ENCODE data around the gene PARP8.
"Not testable (repeated sequence)": the region's sequence is repeated elsewhere in the genome, so short reads cannot be mapped to it uniquely, and the experiment has no call there.

PARP8 gene

GRCh38 chr5:50684721-50685120 lies 18.3 kb downstream of the PARP8 start:
- no peak for DNase-seq

GRCh38 chr5:50687548-50687947 lies 21.1 kb downstream of the PARP8 start:
- no peak for DNase-seq

GRCh38 chr5:50691399-50692016 lies 25.1 kb downstream of the PARP8 start:
- no peak for DNase-seq

- no peak for DNase-seq
These were observed 27.7 kb downstream of the PARP8 start for GRCh38 chr5:50694027-50694590.

- DNase-seq: not testable (repeated sequence)
These were observed 28.2 kb downstream of the PARP8 start for GRCh38 chr5:50694626-50695025.

GRCh38 chr5:50697739-50698138 lies 31.3 kb downstream of the PARP8 start:
- no peak for DNase-seq

GRCh38 chr5:50699737-50700136 lies 33.3 kb downstream of the PARP8 start:
- DNase-seq: peak; percentile 20

- DNase-seq: no peak
These were observed 34.3 kb downstream of the PARP8 start for GRCh38 chr5:50700706-50701105.

GRCh38 chr5:50702615-50703366 lies 36.4 kb downstream of the PARP8 start:
- DNase-seq: no peak

- no peak for DNase-seq
These were observed 36.9 kb downstream of the PARP8 start for GRCh38 chr5:50703367-50703666.

GRCh38 chr5:50704730-50705129 lies 38.3 kb downstream of the PARP8 start:
- DNase-seq: no peak

GRCh38 chr5:50709471-50709870 lies 43.0 kb downstream of the PARP8 start:
- DNase-seq: peak; percentile 64

- no peak for DNase-seq
These were observed 44.4 kb downstream of the PARP8 start for GRCh38 chr5:50710838-50711237.

- DNase-seq: peak; percentile 34
These were observed 44.8 kb downstream of the PARP8 start for GRCh38 chr5:50711280-50711679.

GRCh38 chr5:50712479-50712878 lies 46.0 kb downstream of the PARP8 start:
- DNase-seq: no peak

- DNase-seq: no peak
These were observed 48.6 kb downstream of the PARP8 start for GRCh38 chr5:50715001-50715400.

GRCh38 chr5:50716134-50716533 lies 49.7 kb downstream of the PARP8 start:
- no peak for DNase-seq

GRCh38 chr5:50717651-50718050 lies 51.2 kb downstream of the PARP8 start:
- DNase-seq: no peak

GRCh38 chr5:50720061-50720710 lies 53.7 kb downstream of the PARP8 start:
- DNase-seq: no peak

- no peak for DNase-seq
These were observed 55.8 kb downstream of the PARP8 start for GRCh38 chr5:50722223-50722622.

- DNase-seq: no peak
These were observed 57.8 kb downstream of the PARP8 start for GRCh38 chr5:50724262-50724661.

- no peak for DNase-seq
These were observed 59.5 kb downstream of the PARP8 start for GRCh38 chr5:50725800-50726474.

GRCh38 chr5:50726475-50727148 lies 60.2 kb downstream of the PARP8 start:
- no peak for DNase-seq
